ENCODE measurements around the gene PRDM16.

The PRDM16 gene

DNA sequence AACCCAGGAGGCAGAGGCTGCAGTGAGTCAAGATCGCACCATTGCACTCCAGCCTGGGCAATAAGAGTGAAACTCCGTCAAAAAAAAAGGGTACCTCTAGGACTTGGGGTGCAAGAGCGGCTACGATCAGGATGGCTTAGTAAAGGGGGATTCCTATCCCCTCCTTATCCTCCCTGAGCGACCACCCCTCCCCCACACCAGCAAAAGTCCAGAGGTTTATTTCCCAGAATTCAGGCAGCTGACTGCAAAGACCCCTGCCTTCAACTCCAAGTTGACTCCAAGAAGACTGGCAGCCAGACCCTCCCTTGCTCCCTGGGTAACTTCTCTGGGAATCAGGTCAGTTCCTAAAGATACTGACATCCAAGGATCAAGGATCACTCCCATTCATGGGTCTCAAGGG lies 12.4 kb upstream of the PRDM16 start:
- no peak for DNase-seq

DNA sequence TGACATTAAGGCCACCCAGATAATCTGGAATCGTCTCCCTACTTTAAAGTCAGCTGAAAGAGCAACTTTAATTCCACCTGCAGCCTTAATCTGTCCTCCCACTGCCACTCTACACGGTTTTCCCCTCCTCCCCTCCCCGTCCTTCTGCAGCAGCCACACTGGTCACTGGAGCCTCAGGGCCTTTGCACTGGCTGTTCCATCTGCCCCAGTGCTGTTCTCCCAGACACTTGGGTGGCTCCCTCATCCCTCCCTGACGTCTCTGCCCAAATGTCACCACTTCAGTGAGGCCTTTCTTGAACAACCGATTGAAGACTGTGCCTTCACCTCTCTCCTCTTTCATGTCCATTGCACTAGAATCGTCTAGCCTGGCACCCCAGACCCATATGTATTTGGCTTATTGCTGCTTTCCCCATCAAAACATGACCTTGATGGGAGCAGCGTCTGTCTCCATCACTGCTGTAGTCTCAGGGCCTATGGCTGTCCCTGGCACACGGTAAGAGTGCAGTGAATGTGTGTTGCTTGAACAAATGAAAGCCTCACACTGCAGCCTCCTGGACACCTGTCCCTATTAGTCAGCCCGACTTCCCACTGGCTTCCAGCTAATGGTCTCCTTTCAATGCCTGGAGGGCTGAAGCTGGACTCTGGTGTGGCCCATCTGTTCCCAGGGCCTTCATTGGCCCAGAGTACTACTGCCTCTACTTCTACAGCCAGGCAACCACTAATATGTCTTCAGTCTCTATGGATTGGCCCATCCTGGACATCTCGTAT lies 10.6 kb upstream of the PRDM16 start:
- DNase-seq: no peak

DNA sequence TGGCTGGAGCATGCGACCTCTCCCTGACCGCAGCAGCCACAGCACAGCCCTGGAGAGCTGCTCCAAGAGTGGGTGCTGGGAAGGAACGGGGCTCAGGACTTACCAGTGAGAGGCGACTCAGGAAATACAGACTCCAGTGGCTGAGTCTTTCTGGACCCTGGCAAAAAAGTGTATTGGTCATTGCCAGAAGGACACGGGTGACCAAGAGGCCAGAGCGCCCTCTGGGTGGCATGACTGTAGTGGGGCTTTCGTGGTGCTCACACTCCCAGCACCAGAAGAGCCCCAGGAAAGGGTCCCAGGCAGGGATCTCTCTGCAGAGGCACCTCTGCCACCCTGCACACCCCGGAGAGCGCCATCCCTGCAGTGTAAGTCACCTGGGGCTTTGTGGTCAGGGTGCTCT lies 8.9 kb upstream of the PRDM16 start:
- DNase-seq: no peak

DNA sequence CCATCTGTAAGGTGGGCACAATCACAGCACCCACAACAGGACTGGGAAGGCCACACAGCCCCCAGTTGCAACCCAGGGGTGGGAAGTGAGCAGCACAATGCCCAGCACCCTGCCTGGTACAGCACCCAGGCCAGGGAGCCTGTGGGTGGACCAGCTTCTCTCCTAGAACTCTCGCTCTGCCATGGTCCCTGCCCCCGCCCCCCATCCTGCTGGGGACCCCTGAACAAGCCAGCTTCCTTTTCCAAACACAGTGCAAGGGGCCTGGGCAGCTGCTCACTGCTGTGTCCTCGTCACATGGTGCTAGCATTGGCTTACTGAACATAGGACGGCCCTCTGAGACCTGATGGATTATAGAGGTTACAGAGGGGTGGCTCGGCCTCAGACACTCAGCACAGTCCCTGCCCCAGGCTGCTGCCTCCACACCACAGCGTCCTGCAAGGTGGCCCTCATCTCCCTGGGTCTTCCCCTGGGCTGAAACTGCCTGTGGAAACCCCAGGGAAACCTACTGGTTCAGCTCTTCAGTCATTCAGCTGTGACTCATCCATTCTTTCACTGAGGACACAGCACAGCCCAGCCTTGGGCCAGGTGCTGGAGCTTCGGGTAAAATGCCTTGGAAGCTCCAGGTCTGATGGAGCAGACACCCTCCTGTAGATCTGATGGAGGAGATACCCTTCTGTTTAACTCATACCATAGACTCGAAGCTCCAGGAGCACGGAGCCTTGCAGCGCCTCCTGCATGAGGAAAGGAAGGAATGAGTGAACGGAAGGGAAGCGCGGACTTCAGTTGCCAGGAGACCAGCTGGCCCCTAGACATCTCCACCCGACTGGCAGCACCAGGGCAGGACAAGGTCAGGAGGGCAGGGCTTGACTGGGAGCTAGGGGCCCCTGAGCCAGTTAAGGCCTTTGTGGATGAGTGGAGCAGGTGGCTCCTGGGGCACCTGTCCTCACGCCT lies 8.1 kb upstream of the PRDM16 start:
- no peak for DNase-seq

DNA sequence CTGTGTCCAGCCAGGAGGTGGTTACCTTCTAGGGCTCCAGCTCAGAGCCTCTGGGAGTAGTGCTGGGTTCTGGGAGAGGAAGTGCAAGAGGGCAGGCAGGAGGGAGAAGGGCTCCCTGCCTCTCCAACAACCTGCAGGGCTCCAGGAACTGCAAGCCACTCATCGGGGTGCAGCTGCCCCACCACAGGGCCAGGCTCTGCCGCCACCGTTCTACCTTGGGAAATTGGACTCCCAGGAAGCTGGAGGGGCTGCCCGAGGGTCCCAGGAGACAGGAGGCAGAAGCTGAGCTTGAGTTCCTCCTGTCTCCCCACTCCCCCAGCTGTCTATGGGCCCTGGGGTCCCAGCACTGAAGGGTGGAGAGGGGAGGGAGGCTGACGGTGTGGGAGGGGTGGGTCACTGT lies 7.4 kb upstream of the PRDM16 start:
- no peak for DNase-seq

DNA sequence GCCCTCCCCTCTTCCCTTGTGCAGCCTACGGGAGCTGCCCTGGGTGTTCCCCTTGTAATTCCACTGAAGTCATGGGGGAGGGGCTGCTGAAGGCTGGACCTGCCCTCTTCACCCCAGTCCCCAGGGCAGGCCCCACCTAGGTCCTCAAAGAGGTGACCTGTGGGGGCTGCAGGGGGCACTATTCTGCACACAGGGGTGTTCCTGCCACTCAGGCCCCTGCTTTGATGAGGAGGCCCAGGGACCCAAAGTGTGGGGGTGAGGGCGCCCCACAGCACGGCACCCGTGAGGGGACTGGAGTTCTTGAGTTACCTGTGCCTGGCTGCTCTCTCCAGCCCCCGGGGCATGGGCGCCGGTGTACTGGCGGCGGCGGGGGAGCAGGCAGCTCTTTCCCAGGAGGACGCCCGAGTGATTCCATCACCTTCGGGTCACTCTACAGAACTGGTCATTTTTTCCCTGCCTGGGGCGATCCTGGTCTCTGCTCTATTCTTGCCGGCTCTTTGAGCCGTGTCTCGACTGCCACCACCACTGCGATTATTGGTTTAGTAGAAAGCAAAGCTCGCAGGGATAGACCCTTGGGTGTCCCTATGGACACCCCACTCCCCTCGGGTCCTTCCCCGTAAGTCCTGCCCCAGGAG lies 6.9 kb upstream of the PRDM16 start:
- no peak for DNase-seq

DNA sequence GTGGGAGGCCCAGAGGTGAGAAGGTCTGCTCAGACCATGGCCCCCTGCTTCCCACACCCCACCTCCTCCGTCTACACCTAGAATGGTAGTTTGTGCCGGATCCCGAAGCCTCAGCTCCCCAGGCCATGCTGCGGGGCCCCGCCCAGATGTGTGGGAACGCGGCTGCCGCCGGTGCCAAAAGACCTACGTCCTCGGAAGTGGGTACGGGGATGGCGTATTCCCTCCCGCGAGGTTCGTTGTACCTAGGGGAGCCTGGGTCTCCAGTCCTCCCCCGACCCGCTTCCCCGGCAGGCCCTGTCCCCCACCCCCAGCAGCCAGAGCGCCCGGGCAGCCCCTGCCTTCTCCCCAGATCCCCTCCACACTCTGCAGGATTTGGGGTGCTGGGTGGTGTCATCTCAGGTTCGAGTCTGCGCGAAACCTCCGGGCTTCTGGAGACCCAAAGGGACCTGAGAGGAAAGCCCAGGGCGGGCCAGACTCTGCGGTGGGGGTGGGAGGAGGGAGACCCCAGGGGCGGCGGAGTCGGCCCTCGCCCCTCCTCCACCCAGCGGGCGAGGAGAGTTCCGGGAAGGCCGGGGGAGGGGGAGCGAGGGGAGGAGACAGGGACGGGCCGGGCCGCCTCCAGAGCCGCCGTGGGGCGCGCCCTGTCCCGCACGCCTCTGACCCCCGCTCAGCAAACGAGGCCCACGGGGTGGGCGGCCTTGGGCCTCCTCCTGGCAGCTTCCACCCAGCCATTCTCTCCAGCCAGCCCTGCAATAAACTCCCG lies 6.2 kb upstream of the PRDM16 start:
- no peak for DNase-seq

DNA sequence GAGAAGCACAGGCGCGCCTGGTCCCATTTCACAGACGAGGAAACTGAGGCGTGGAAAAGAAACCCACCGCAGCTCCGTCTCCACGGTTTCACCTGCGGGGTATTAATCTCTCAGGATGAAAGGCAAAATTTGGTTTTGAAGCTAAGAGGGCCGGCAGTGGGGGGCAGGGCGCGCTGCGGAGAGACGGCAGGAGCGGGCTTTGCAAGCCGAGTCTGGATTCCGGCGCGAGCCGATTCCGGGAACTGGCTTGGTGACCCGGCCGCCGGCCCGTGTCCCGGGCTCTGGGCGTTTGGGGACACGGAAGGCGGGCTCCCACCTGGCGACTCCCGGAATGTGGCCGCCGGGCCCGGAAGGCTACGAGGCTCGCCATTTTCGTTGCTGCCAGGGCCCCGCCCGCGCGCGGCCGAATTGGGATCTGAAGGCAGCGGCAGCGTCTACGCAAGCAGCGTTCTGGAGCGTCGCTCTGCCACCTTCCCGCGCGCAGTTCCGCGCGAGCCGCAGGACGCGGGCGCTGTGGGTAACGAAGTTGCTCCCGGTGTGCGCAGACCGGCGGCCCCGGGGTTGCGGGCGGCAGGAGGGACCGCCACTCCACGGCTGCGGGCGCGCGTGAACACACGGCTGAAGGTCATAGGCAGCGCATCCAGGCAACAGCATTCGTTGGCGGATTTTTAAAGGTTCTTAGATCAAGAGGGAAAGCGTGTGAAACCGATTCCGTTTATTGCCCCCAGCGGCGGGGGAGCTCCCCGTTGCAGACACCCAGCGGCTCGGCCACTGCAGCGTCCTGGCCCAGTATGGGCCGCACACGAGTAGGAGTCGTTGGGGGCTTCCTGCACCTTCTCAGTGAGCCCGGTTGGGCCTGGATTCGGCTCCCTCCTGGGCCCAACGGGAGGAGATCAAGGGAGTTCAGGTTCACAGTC lies 5.4 kb upstream of the PRDM16 start:
- no peak for DNase-seq

DNA sequence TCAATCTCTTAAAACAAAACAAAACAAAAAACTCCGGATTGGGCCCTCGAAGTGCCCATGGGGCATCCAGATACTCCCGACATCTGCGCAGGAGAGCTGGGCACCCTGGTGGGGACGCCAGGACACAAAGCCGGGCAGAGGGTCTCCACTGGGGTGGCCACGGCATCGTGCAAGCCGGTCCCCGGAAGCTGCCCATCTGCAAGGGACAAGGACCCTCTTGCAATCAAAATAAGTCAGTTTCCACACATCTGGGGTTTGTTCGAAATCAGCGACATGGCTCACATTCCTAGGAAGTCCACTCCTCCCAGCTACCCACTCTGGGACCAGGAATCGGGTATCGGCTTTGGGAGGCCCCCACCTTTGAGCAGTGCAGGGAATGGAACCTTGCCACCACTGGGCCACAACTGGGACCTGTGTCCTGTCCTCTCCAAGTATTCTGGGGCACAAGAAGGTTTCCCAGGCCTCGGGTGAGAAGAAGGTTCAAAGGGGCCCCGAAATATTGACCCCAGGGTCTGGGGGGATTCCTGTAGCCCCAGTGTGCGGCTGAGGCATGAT lies 4.6 kb upstream of the PRDM16 start:
- no peak for DNase-seq

DNA sequence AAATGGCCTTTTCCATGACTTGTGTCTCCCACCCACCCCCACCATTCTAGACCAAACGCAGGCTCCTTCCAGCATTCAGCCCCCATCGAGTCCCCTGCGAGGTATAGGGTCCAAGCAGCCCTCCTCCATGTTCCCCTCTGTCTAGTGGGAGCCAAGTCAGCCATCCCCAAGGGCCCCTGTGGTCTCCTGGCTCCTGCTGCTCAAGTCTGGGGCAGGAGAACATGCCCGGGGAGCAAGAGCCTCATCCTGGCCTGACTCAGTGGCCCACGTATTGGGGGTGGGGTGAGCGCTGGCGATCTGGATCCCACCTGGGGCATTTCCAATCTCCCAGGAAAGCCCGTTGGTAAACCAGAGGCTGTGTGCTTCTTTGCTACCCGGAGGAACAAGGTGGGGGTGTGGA lies 4.1 kb upstream of the PRDM16 start:
- no peak for DNase-seq

DNA sequence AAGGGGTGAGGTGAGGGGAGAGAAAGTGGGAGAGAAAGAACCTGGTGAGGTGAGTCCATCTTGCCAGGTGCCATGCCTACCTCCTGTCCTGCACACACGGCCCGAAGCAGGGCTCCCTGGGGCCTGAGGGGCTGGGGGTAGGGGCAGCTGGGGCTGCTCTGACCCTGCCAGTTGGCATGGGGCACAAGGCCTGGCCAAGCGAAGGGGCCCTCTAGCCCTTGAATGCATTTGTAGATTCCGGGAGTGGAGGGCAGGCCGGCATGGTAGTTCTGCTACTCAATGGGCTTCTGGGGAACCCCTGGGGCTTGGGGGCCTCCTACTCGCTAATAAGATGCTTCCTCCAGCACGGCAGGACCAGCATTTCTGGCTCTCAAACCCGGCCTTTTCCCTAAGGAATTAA lies 3.6 kb upstream of the PRDM16 start:
- no peak for DNase-seq

DNA sequence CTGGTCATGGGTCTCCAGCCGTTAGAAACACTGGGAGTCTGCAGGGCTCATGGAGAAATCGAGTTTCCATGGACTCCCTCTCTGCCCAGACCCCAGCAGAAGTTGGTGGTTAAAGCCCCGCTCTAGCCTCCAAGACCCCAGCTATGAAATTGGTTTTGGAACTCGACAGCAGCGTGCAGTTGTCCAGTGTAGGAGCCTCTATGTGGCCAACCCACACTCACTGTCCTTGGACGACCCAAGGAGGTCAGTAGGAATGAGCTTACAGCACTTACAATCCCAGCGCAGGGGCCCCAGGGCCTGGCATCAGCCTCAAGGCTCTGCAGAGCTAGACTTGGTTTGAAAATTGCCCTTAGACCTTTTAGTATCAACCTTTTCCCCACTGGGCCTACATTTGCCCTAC lies 3.2 kb upstream of the PRDM16 start:
- DNase-seq: no peak

DNA sequence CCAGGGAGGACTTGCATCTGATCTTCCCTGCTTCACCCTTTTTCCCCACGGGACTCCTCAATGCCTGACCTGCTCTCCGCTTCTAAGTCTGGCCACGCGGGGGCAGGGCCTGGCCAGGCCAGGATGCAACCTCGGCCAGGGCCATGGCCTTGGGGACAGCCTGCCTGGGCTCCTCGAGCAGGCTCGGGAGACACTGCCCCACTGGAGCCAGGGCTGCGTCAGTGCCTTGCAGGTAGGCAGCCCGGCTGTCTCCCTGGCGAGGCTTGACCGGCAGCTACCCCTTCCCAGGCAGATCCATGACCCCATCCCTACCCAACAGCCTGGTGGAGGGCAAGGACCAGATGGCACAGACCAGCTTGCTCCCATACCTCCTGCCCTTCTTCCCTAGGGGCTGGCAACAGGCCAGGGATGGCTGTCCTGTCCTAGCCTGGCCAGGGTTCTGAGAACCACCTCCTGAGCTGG lies 2.7 kb upstream of the PRDM16 start:
- DNase-seq: no peak

DNA sequence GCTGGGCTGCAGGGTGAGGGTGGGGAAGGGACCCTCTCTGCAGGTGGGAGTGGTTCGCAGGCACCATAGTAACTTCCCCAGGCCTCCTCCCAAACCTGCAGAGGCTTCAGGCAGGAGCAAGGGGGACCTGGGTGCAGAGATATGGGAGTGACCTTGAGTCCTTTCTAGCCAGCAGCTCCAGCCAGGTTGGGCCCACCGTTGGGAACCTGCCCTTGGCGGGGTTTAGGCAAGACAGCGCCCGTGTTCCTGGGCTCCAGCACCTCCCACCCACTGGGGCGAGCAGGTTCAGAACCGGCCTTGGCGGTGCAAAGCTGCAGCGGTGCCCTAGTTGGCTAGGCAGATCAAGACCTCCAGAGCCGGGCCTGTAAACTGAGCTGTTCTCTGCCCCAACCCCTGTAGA lies 2.2 kb upstream of the PRDM16 start:
- DNase-seq: no peak

DNA sequence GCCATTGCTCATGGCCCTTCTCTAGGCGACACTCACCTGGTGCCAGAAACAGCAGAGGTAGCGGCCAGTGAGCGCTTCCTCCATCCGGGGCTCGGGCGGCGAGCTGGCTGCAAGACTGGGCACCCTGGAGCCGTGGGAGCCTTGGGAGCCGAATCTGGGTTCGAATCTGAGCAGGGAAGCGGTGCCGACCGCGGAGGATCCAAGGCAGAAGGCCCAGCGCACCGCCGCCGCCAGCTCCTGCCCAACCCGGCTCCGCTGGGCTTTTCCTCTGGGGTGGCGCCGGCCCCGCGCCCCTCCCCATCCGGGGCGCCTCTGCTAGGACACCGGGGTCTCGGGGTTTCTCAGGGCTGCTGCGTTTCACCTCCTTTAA lies 1.7 kb upstream of the PRDM16 start:
- no peak for DNase-seq

DNA sequence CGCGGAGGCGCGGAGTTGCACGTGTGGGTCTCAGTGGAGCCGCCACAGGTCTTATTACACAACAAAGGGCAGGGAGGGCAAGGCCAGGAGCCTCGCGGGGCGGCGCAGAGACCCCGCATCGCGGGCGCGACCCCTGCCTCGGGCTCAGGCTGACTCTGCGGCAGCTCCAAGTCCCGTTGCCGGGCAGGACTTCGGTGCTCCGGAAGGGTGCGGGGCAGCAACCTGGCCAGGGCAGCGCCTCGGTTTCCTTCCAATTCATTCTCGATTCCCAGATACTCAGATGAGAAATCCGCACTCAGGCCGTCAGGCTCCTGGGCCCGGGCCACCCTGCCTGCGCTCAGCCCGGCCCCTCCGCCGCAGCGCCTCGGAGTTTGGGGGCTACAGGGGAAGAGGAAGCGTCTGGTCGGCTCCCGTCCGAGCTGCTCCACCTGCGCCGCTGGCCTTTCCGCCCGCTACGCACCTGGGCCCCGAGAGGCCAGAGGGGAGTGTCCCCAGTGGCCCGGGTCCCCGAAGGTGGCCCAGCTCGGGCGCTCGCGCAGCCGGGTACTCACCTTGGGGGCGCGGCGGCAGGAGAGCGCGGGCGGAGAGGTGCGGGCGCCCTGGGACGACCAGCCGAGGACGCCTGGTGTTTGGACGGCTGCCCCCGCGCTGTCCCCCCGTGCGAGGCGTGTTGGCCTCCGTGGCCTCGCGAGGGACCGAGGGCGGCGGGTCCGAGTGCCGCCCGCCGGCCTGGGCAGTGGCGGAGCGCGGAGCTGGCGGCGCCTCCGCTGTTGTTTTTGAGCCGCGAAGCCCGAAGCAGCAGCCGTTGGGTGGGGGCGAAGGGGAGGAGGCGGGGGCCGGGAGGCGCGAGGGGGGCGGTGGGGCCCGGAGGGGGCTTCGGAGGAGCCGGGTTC lies 1.1 kb upstream of the PRDM16 start:
- DNase-seq: no peak

DNA sequence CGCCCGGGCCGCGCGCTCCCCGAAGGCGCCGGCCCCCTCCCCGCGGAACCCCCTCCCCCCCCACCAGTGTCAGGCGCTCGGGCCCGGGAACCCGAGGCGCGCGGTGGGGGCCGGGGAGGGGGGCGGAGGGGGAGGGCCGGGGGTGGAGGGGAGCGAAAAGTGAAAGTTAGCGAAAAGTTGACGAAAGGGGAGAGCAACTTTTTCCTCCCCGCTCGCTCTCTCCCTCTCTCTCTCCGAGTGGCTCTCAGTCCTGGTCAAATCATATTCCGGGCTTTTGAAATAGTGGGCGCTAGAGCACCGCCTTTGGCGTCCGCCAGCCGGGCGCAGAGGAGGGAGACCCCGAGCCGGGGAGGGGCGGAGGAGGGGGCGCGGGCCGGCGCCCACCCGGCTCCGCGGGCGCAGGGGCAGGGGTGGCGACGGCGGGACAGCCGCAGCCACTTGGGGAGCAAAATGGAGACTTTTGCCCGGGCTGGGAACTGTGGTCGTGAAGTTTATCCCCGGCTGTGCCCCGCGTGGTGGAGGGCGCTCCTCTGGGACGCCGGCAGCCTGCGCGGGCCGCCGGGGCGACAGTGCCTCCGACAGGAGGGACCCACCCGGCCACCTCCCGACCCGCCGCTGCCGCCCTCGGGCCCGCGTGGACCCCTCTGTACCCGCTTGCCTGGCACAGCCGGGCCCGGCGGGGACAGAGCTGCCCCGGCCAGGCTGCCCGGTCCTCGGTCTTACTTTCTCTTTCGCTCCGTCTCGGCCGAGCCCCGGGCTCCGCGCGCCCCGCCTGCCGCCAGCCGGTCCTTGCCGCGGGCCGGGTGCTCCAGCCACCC lies 697 bp downstream of the PRDM16 start:
- DNase-seq: peak in 1 of 2 experiments; percentile 36

DNA sequence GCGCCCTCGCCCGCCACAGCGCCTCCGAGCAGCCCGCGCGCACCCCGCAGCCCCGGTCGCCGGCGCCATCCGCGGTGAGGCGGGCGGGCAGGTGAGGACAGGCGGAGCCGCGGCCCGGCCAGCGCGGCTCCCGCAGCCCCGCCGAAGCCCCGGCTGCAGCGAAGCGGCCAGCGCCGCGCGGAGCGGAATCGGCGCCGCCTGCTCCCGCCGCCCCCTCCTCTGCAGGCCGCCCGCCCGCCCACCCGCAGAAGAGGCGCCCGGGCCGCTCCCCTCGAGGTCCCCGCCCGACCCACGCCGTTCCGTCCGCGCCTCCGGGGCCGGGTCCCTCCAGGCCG lies 1.3 kb downstream of the PRDM16 start:
- DNase-seq: no peak

All from activated T-cell treated with anti-CD3 and anti-CD28 coated beads, Interleukin-2, amount 50 U/mL, for 48 hours (primary cell).